ENCODE measurements around the gene EHMT1.

EHMT1 gene

DNA sequence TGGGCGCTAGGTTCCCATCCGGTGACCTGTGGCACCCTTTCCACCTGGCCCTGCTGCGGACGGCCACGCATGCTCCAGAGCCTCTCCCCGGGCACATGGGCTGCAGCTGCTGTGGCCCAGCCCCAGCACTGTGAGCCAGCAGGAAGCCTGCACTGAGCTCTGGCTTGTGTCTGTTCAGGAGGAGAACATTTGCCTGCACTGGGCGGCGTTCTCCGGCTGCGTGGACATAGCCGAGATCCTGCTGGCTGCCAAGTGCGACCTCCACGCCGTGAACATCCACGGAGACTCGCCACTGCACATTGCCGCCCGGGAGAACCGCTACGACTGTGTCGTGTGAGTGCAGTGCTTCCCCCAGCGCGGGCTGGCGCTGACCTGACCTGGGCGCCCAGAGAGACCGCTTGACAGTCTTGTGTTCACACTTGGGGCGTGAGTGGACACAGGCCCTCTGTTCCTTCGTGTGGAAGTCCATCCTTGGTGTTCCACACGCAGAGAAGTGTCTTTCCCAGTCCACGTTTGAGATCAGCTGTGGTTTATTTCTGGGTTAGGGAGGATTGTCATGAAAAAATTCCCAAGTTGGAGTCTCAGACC is 192.6 kb downstream of the EHMT1 start:
- DNase-seq: no peak
- WGBS: 97% methylated on average over 30 of the region's 30 CpGs
- Histone ChIP-seq H3K23ac (ENCODE audit: low read length in 2 of 2) (no peak overlapping the region), H3K79me1 (replicated peaks; ENCODE audit: low read length, poor library complexity, severe bottlenecking) (peaks cover 42% of the 10 kb centered on the region), H3K4me2 (ENCODE audit: low read length, poor library complexity, severe bottlenecking) (no peak overlapping the region), H3K9me3 (ENCODE audit: control insufficient read depth, low read length) (no peaks in the 10 kb centered on the region), H3K14ac (ENCODE audit: low read length in 2 of 2) (no peak overlapping the region), H2BK12ac (ENCODE audit: low read length in 2 of 2) (no peak overlapping the region), H3K4me1 (ENCODE audit: control insufficient read depth, insufficient read depth, low read depth, low read length) (peaks cover 3% of the 10 kb centered on the region), H2AFZ (ENCODE audit: low read depth, low read length) (no peak overlapping the region), H2AK5ac (ENCODE audit: low read length, severe bottlenecking) (no peak overlapping the region), H2BK120ac (ENCODE audit: low read depth, low read length) (no peak overlapping the region), H2BK15ac (ENCODE audit: low read depth, poor library complexity, severe bottlenecking) (no peak overlapping the region), H3K18ac (ENCODE audit: low read depth in 1 of 2, low read length in 2 of 2) (no peak overlapping the region), H3K4me3 (ENCODE audit: insufficient read depth in 1 of 2, low read depth in 1 of 2, low read length in 2 of 2) (no peak overlapping the region), H4K8ac (ENCODE audit: low read length) (no peak overlapping the region), H3K4ac (ENCODE audit: low read depth in 1 of 2, low read length in 2 of 2) (no peak overlapping the region), H2BK5ac (ENCODE audit: low read depth, low read length, poor library complexity, severe bottlenecking) (no peak overlapping the region), H3K36me3 (ENCODE audit: control insufficient read depth in 1 of 2, insufficient read depth in 2 of 2, low read depth in 1 of 2, low read length in 2 of 2) (peaks cover 63 to 77% of the 10 kb centered on the region in 2 experiments), H3K27ac (ENCODE audit: low read length, poor library complexity, severe bottlenecking) (no peak overlapping the region), H4K91ac (ENCODE audit: low read length) (peak overlapping the region; percentile 53), H3K9ac (ENCODE audit: low read length) (no peak overlapping the region), H3K27me3 (ENCODE audit: control insufficient read depth in 1 of 2, insufficient read depth in 1 of 2, low read length in 2 of 2) (no peaks in the 10 kb centered on the region)

DNA sequence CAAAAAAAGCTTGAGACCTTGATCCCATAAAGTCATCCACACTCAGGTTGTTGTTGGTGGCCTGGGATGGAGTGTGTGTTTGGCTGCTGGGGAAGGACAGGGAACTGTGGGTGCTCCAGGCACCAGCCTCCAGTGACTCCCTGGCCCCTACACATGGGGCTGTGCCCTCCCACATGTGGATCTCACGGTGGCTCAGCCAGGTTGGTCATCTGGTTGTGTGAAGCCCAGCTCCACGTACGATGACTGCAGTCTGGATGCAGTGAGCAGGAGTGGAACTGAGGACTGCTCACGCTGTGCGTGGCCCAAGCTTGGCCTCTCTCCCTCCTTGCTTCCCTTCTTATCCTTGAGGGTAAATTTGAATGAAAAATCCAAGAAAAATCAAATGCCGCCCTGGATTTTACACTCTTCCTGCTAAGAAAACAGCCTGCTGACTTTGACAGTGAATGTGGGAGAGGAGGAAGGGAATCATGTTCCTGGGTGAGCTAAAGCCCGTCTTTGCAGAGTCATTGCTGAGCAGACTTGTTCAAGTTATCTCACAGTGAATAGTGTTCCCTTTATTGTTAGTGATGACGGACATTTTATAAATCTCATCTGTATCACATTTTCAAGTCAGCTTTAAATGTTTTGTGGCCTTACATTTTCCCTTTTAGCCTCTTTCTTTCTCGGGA is 193.7 kb downstream of the EHMT1 start:
- Histone ChIP-seq H4K8ac (ENCODE audit: low read length) (no peak overlapping the region), H3K27ac (ENCODE audit: low read length, poor library complexity, severe bottlenecking) (no peak overlapping the region)

DNA sequence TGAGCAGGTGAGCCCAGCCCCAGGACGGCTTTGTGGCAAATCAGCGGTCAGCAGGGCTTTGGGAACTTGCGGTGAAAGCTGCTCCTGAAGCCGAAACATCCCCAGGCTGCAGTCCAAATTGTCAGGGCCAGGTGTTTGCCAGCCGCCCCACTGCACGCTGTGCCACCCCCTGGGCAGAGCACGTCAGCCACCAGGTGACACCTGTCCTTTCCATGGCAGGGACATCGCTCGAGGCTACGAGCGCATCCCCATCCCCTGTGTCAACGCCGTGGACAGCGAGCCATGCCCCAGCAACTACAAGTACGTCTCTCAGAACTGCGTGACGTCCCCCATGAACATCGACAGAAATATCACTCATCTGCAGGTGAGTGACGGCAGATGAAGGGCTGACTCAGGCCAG is 194.4 kb downstream of the EHMT1 start:
- no peak overlapping the region for H2BK15ac ChIP-seq (ENCODE audit: low read depth, poor library complexity, severe bottlenecking)
- no peak for DNase-seq
- H3K4me3 ChIP-seq (ENCODE audit: insufficient read depth in 1 of 2, low read depth in 1 of 2, low read length in 2 of 2): no peak overlapping the region
- H3K4me2 ChIP-seq (ENCODE audit: low read length, poor library complexity, severe bottlenecking): no peak overlapping the region
- H3K27me3 ChIP-seq (ENCODE audit: control insufficient read depth in 1 of 2, insufficient read depth in 1 of 2, low read length in 2 of 2): no peaks in the 10 kb centered on the region
- no peak overlapping the region for H3K18ac ChIP-seq (ENCODE audit: low read depth in 1 of 2, low read length in 2 of 2)
- no peak overlapping the region for H3K4ac ChIP-seq (ENCODE audit: low read depth in 1 of 2, low read length in 2 of 2)
- H3K4me1 ChIP-seq (ENCODE audit: control insufficient read depth, insufficient read depth, low read depth, low read length): peaks cover 3% of the 10 kb centered on the region
- no peak overlapping the region for H2AK5ac ChIP-seq (ENCODE audit: low read length, severe bottlenecking)
- 98% methylated on average over 19 of the region's 19 CpGs for WGBS
- H3K79me1 ChIP-seq (replicated peaks; ENCODE audit: low read length, poor library complexity, severe bottlenecking): peaks cover 43% of the 10 kb centered on the region
- no peak overlapping the region for H4K91ac ChIP-seq (ENCODE audit: low read length)
- no peak overlapping the region for H3K14ac ChIP-seq (ENCODE audit: low read length in 2 of 2)
- H2BK120ac ChIP-seq (ENCODE audit: low read depth, low read length): no peak overlapping the region
- no peak overlapping the region for H3K9ac ChIP-seq (ENCODE audit: low read length)
- no peak overlapping the region for H4K8ac ChIP-seq (ENCODE audit: low read length)
- no peaks in the 10 kb centered on the region for H3K9me3 ChIP-seq (ENCODE audit: control insufficient read depth, low read length)
- H3K23ac ChIP-seq (ENCODE audit: low read length in 2 of 2): no peak overlapping the region
- H3K36me3 ChIP-seq (ENCODE audit: control insufficient read depth in 1 of 2, insufficient read depth in 2 of 2, low read depth in 1 of 2, low read length in 2 of 2): peaks cover 75 to 86% of the 10 kb centered on the region in 2 experiments
- H3K27ac ChIP-seq (ENCODE audit: low read length, poor library complexity, severe bottlenecking): no peak overlapping the region
- no peak overlapping the region for H2BK12ac ChIP-seq (ENCODE audit: low read length in 2 of 2)
- no peak overlapping the region for H2BK5ac ChIP-seq (ENCODE audit: low read depth, low read length, poor library complexity, severe bottlenecking)
- no peak overlapping the region for H2AFZ ChIP-seq (ENCODE audit: low read depth, low read length)

More for the DNA sequence above, 193.7 kb downstream of the EHMT1 start:
- no peak overlapping the region for H4K91ac ChIP-seq (ENCODE audit: low read length)
- H2BK5ac ChIP-seq (ENCODE audit: low read depth, low read length, poor library complexity, severe bottlenecking): no peak overlapping the region
- over 99% methylated on average over 6 of the region's 9 CpGs for WGBS
- H3K23ac ChIP-seq (ENCODE audit: low read length in 2 of 2): no peak overlapping the region
- no peaks in the 10 kb centered on the region for H3K9me3 ChIP-seq (ENCODE audit: control insufficient read depth, low read length)
- no peak overlapping the region for H3K9ac ChIP-seq (ENCODE audit: low read length)
- no peak overlapping the region for H3K14ac ChIP-seq (ENCODE audit: low read length in 2 of 2)
- peaks cover 74 to 86% of the 10 kb centered on the region in 2 experiments for H3K36me3 ChIP-seq (ENCODE audit: control insufficient read depth in 1 of 2, insufficient read depth in 2 of 2, low read depth in 1 of 2, low read length in 2 of 2)
- H2AFZ ChIP-seq (ENCODE audit: low read depth, low read length): no peak overlapping the region
- H3K18ac ChIP-seq (ENCODE audit: low read depth in 1 of 2, low read length in 2 of 2): no peak overlapping the region
- no peak overlapping the region for H2BK15ac ChIP-seq (ENCODE audit: low read depth, poor library complexity, severe bottlenecking)
- H2BK12ac ChIP-seq (ENCODE audit: low read length in 2 of 2): no peak overlapping the region
- no peak overlapping the region for H3K4me2 ChIP-seq (ENCODE audit: low read length, poor library complexity, severe bottlenecking)
- H3K4me3 ChIP-seq (ENCODE audit: insufficient read depth in 1 of 2, low read depth in 1 of 2, low read length in 2 of 2): no peak overlapping the region
- DNase-seq: no peak
- no peaks in the 10 kb centered on the region for H3K27me3 ChIP-seq (ENCODE audit: control insufficient read depth in 1 of 2, insufficient read depth in 1 of 2, low read length in 2 of 2)
- H2AK5ac ChIP-seq (ENCODE audit: low read length, severe bottlenecking): no peak overlapping the region
- H3K4me1 ChIP-seq (ENCODE audit: control insufficient read depth, insufficient read depth, low read depth, low read length): peaks cover 3% of the 10 kb centered on the region
- no peak overlapping the region for H3K4ac ChIP-seq (ENCODE audit: low read depth in 1 of 2, low read length in 2 of 2)
- H3K79me1 ChIP-seq (replicated peaks; ENCODE audit: low read length, poor library complexity, severe bottlenecking): peaks cover 46% of the 10 kb centered on the region
- H2BK120ac ChIP-seq (ENCODE audit: low read depth, low read length): no peak overlapping the region

DNA sequence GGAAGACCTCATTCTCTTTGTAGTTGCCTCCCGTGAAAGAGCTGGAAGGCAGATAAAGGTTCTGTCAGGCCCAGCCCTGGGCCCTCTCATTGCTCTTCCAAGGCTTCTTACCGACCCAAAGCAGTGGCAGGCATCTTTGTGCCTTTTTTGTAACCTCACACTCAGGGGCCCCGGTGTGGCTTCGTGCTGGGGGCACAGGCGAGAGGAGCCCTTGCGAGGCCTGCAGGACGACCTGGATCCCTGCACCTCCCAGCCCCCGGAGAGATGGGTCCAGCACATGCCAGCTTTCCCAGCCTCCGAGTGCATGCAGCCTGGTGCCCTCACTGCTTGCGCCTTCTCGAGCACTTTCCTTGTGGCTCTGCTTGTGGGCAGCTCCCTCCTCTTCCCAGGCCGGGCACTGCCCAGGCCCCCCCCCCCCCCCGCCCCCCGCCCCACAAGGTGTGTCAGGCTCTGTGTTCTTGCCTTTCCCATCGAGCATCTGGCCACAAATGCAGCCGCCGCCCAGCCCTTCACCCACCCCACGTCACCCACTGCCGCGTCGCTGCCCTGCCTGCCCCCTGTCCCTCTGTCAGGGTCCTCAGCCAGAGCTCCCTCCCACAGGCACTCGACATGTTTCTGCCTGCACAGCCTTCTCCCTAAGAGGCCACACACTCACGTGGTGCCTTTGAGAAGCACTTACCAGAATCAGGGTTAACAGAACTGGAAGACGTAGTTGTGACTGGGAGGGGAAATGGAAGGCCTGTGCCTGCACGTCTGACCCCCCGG is 195.0 kb downstream of the EHMT1 start:
- no peaks in the 10 kb centered on the region for H3K9me3 ChIP-seq (ENCODE audit: control insufficient read depth, low read length)
- no peak overlapping the region for H2BK5ac ChIP-seq (ENCODE audit: low read depth, low read length, poor library complexity, severe bottlenecking)
- no peak overlapping the region for H2AFZ ChIP-seq (ENCODE audit: low read depth, low read length)
- H3K9ac ChIP-seq (ENCODE audit: low read length): no peak overlapping the region
- no peak overlapping the region for H3K23ac ChIP-seq (ENCODE audit: low read length in 2 of 2)
- H3K14ac ChIP-seq (ENCODE audit: low read length in 2 of 2): no peak overlapping the region
- no peak overlapping the region for H2BK12ac ChIP-seq (ENCODE audit: low read length in 2 of 2)
- no peak overlapping the region for H4K91ac ChIP-seq (ENCODE audit: low read length)
- H3K79me1 ChIP-seq (replicated peaks; ENCODE audit: low read length, poor library complexity, severe bottlenecking): peaks cover 41% of the 10 kb centered on the region
- no peak overlapping the region for H2BK120ac ChIP-seq (ENCODE audit: low read depth, low read length)
- 97% methylated on average over 23 of the region's 26 CpGs for WGBS
- H3K27me3 ChIP-seq (ENCODE audit: control insufficient read depth in 1 of 2, insufficient read depth in 1 of 2, low read length in 2 of 2): no peaks in the 10 kb centered on the region
- no peak overlapping the region for H2BK15ac ChIP-seq (ENCODE audit: low read depth, poor library complexity, severe bottlenecking)
- H3K4me3 ChIP-seq (ENCODE audit: insufficient read depth in 1 of 2, low read depth in 1 of 2, low read length in 2 of 2): no peak overlapping the region
- no peak overlapping the region for H2AK5ac ChIP-seq (ENCODE audit: low read length, severe bottlenecking)
- H3K18ac ChIP-seq (ENCODE audit: low read depth in 1 of 2, low read length in 2 of 2): no peak overlapping the region
- peaks cover 3% of the 10 kb centered on the region for H3K4me1 ChIP-seq (ENCODE audit: control insufficient read depth, insufficient read depth, low read depth, low read length)
- DNase-seq: no peak
- no peak overlapping the region for H3K4me2 ChIP-seq (ENCODE audit: low read length, poor library complexity, severe bottlenecking)
- no peak overlapping the region for H3K27ac ChIP-seq (ENCODE audit: low read length, poor library complexity, severe bottlenecking)
- H3K36me3 ChIP-seq (ENCODE audit: control insufficient read depth in 1 of 2, insufficient read depth in 2 of 2, low read depth in 1 of 2, low read length in 2 of 2): peaks cover 75 to 85% of the 10 kb centered on the region in 2 experiments
- no peak overlapping the region for H3K4ac ChIP-seq (ENCODE audit: low read depth in 1 of 2, low read length in 2 of 2)
- H4K8ac ChIP-seq (ENCODE audit: low read length): no peak overlapping the region
